Liver (tissue), 9 donors: ENCODE results near the gene DGKQ. TPM values are rescaled to one million over a fixed set of nuclear protein-coding genes. Genes with fewer than 3 reads are reported as not detected.

Experiments
- DNase-seq: peaks from one replicate; pipeline ENCODE4 v3.0.0-alpha.2; 2017; ENCODE audit warnings: low spot score
- H3K27ac ChIP-seq, 2 donors: one replicate each; pipeline ENCODE4 v1.7.0; 2013; ENCODE audit warnings: inconsistent platforms in 2 of 2, low read length in 2 of 2, control low read depth in 1 of 2, low read depth in 1 of 2, mild to moderate bottlenecking in 1 of 2
- H3K27me3 ChIP-seq, 4 donors: one replicate each; pipeline versions ENCODE4 v1.6.1 to v1.7.0; 2013; ENCODE audit warnings: low read length in 3 of 4, inconsistent platforms in 1 of 4, mild to moderate bottlenecking in 1 of 4, moderate library complexity in 1 of 4; ENCODE audit not compliant: control insufficient read depth in 4 of 4, insufficient read depth in 4 of 4
- H3K36me3 ChIP-seq, 4 donors: one replicate each; pipeline versions ENCODE4 v1.6.1 to v1.7.0; 2013; ENCODE audit warnings: low read length in 3 of 4, mild to moderate bottlenecking in 3 of 4, low read depth in 1 of 4, moderate library complexity in 1 of 4; ENCODE audit not compliant: control insufficient read depth in 4 of 4, insufficient read depth in 3 of 4
- H3K4me1 ChIP-seq, 4 donors: one replicate each; pipeline versions ENCODE4 v1.6.1 to v1.7.0; 2013; ENCODE audit warnings: low read length in 3 of 4, mild to moderate bottlenecking in 3 of 4, moderate library complexity in 1 of 4; ENCODE audit not compliant: control insufficient read depth in 4 of 4, insufficient read depth in 4 of 4
- H3K4me3 ChIP-seq, 3 donors: one replicate each; pipeline versions ENCODE4 v1.6.1 to v1.7.0; 2013; ENCODE audit warnings: low read length in 3 of 3, control low read depth in 1 of 3, low read depth in 1 of 3, mild to moderate bottlenecking in 1 of 3
- H3K9ac ChIP-seq, 2 donors: one replicate each; pipeline ENCODE4 v1.7.0; 2013; ENCODE audit warnings: low read length in 2 of 2, mild to moderate bottlenecking in 2 of 2, moderate library complexity in 2 of 2, control low read depth in 1 of 2, low read depth in 1 of 2
- H3K9me3 ChIP-seq, 4 donors: one replicate each; pipeline versions ENCODE4 v1.6.1 to v1.7.0; 2013; ENCODE audit warnings: low read length in 3 of 4; ENCODE audit not compliant: control insufficient read depth in 4 of 4
- EGR1 ChIP-seq, 2 donors: IDR thresholded peaks; 2 replicates each; pipeline ENCODE4 v1.6.1; 2016 to 2018; ENCODE audit warnings: antibody characterized with exemption in 2 of 2, low read depth in 2 of 2
- FOXA2 ChIP-seq: IDR thresholded peaks from 2 replicates; pipeline ENCODE4 v1.6.1; 2016; ENCODE audit warnings: antibody characterized with exemption
- HNF4A ChIP-seq, 2 donors: conservative IDR thresholded peaks; 2 replicates each; pipeline ENCODE4 v1.6.1; 2016; ENCODE audit warnings: antibody characterized with exemption in 2 of 2, mild to moderate bottlenecking in 2 of 2
- HNF4G ChIP-seq: IDR thresholded peaks from 2 replicates; pipeline ENCODE4 v1.6.1; 2016; ENCODE audit warnings: antibody characterized with exemption
- SP1 ChIP-seq: IDR thresholded peaks from 2 replicates; pipeline ENCODE4 v1.6.1; 2018; ENCODE audit warnings: antibody characterized with exemption, mild to moderate bottlenecking
- TAF1 ChIP-seq: conservative IDR thresholded peaks from 2 replicates; pipeline ENCODE4 v1.6.1; 2016; ENCODE audit warnings: antibody characterized with exemption, mild to moderate bottlenecking
- YY1 ChIP-seq: IDR thresholded peaks from 2 replicates; pipeline ENCODE4 v1.6.1; 2016; ENCODE audit warnings: antibody characterized with exemption, mild to moderate bottlenecking
- WGBS: extraction: QIAGEN DNeasy Blood & Tissue Kit; methylation state at CpG from one replicate; pipeline ENCODE4 v1.1.7; 2013; 5-methylcytosine and 5-hydroxymethylcytosine counted together
- polyA plus RNA-seq, 2 donors: library from polyadenylated mRNA; stranded (reverse) in 1 of 2; unstranded in 1 of 2; fragments of 200-250 nt in 1 of 2; fragments of >200 nt in 1 of 2; fragmentation: Nextera tagmentation in 1 of 2; extraction: Ambion mirVana in 1 of 2; gene quantifications; one replicate each; pipeline versions ENCODE4 v1.2.1 to v1.2.3, GENCODE V29; 2013 to 2015
- total RNA-seq, 2 donors: library from RNA; depleted of rRNA; stranded (reverse); fragments of >200 nt; gene quantifications; one replicate each; pipeline ENCODE4 v1.2.3, GENCODE V29; 2014
- TF ChIP-seq, protein P1 (sequence below): IDR thresholded peaks from 2 replicates; pipeline ENCODE4 v1.6.1; 2016; ENCODE audit warnings: antibody characterized with exemption
- donor health status: healthy.
- donor health status: healthy.
- donor health status: healthy.
- donor health status: healthy.
- donor health status: healthy.

The DGKQ gene
- total and polyA plus RNA-seq, 4 donors, result 1.5 to 8.8 (median 3.6) TPM

DNA sequence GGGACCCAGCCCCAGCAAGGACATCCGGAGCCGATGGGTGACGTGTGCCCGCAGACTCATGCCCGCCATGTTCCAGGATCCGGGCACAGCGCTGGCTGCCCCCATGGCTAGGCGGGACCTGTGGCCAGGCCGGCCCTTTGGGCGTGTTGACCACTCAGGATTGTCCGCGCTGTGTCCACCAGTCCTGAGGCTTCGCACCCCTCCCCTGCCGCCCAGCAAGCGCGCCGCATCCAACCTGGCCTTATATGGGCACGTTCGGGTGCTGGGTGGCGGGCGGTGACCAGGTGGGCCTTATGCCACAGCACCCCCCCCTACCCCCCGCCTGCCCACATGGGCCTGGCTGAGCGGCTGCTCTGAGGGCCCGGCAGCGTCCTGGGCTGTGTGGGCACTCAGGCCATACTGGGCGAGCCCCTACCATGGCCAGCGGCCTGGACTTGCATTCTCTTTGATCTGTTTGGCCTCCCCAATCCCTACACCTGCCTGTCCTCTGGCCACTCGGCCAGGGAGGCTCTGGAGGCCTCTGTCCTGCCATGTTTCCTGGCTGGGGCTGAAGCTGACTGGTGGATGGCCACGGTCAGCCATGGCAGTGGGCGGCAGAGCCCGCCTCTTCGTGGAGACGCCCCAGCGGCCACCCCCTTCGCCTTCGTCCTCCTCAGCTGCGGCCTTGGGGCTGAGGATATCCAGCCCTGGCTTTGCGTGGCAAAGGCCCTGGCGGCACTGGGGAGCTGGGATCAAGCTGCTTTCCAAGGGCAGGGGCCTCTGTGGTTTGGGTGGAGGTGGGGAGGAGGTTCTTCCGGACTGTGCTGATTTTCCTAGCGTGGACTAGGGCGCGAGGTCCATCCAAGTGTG lies 40.1 kb upstream of the DGKQ start (continued):
- no peak for TF ChIP-seq HNF4G

GRCh38 chr4:1012034-1012739 lies 38.8 kb upstream of the DGKQ start:
- Histone ChIP-seq H3K4me3 (peak overlapping the region; percentile 41 to 94 (median 71)), H3K27me3 (no peaks in the 10 kb centered on the region), H3K4me1 (peaks cover 22 to 35% (median 31%) of the 10 kb centered on the region in 4 donors), H3K27ac (peak overlapping the region; percentile 41 to 61), H3K9ac (no peak overlapping the region), H3K9me3 (no peaks in the 10 kb centered on the region), H3K36me3 (peaks cover 0 to 7% (median 0%) of the 10 kb centered on the region in 4 donors)
- TF ChIP-seq YY1 (peak; percentile 33), FOXA2 (no peak)
- DNase-seq, result no peak
- under 1% methylated on average over 69 of the region's 69 CpGs for WGBS

- no peaks in the 10 kb centered on the region for H3K27me3 ChIP-seq
- H3K36me3 ChIP-seq, result peaks cover 0 to 7% (median 0%) of the 10 kb centered on the region in 4 donors
- WGBS, result 1% methylated on average over 69 of the region's 69 CpGs
- no peak for TF ChIP-seq HNF4A (conservative IDR thresholded peaks at IDR 0.05)
- TF ChIP-seq, protein P1, sequence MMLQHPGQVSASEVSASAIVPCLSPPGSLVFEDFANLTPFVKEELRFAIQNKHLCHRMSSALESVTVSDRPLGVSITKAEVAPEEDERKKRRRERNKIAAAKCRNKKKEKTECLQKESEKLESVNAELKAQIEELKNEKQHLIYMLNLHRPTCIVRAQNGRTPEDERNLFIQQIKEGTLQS, result no peak
- no peak overlapping the region for H3K9ac ChIP-seq
- H3K4me3 ChIP-seq, result peak overlapping the region in 1 of 3 donors; percentile 94
- no peak overlapping the region for H3K27ac ChIP-seq
- H3K9me3 ChIP-seq, result no peaks in the 10 kb centered on the region
- peaks cover 22 to 35% (median 31%) of the 10 kb centered on the region in 4 donors for H3K4me1 ChIP-seq
- DNase-seq, result no peak
Observed at GRCh38 chr4:1011666-1012033, 38.3 kb upstream of the DGKQ start.

- H3K27ac ChIP-seq, result peak within 1 kb of the TSS; percentile 50 to 61
- H3K9me3 ChIP-seq, result no peaks in the 10 kb centered on the region
- DNase-seq, result peak; percentile 91
- peak within 1 kb of the TSS; percentile 41 to 94 (median 75) for H3K4me3 ChIP-seq
- H3K9ac ChIP-seq, result no peak within 1 kb of the TSS
- WGBS, result 1% methylated on average over 89 of the region's 89 CpGs
- peaks cover 0 to 5% (median 0%) of the 10 kb centered on the region in 4 donors for H3K36me3 ChIP-seq
- no peaks in the 10 kb centered on the region for H3K27me3 ChIP-seq
- H3K4me1 ChIP-seq, result peaks cover 22 to 35% (median 31%) of the 10 kb centered on the region in 4 donors
- TF ChIP-seq EGR1 (IDR thresholded peaks at IDR 0.05; ENCODE audit: low read depth in 2 of 2) (peak in 1 of 2 donors; percentile 55), SP1 (no peak), HNF4G (no peak), TAF1 (no peak)
Observed at GRCh38 chr4:1011022-1011665, 37.8 kb upstream of the DGKQ start, which contains the start of gene FGFRL1. TSS of gene FGFRL1 (plus strand) at chr4:1011626. CDS start at chr4:1012486, 860 bp downstream.
